DOHH2 (cell line): Measurements from ENCODE around the gene TULP1.

ENCODE experiments used
- EZH2phosphoT487 ChIP-seq: fragments of 200-600 bp; sonication (generic); IDR thresholded peaks from 2 replicates; pipeline ENCODE4 v1.6.1; 2017; ENCODE audit warnings: borderline replicate concordance, mild to moderate bottlenecking, antibody characterized with exemption, low read length, moderate library complexity, mixed read lengths
- TF ChIP-seq, protein P1 (sequence below): fragments of 200-600 bp; sonication (generic); IDR thresholded peaks from one replicate; pipeline ENCODE4 v1.5.1; 2014; ENCODE audit warnings: antibody characterized with exemption, mild to moderate bottlenecking, low read depth, low read length; ENCODE audit not compliant: poor library complexity, severe bottlenecking

- TF ChIP-seq, protein P1, sequence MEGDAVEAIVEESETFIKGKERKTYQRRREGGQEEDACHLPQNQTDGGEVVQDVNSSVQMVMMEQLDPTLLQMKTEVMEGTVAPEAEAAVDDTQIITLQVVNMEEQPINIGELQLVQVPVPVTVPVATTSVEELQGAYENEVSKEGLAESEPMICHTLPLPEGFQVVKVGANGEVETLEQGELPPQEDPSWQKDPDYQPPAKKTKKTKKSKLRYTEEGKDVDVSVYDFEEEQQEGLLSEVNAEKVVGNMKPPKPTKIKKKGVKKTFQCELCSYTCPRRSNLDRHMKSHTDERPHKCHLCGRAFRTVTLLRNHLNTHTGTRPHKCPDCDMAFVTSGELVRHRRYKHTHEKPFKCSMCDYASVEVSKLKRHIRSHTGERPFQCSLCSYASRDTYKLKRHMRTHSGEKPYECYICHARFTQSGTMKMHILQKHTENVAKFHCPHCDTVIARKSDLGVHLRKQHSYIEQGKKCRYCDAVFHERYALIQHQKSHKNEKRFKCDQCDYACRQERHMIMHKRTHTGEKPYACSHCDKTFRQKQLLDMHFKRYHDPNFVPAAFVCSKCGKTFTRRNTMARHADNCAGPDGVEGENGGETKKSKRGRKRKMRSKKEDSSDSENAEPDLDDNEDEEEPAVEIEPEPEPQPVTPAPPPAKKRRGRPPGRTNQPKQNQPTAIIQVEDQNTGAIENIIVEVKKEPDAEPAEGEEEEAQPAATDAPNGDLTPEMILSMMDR, result no peak
- no peak for TF ChIP-seq EZH2phosphoT487
These were observed 29.1 kb upstream of the TULP1 start for GRCh38 chr6:35541836-35542235.
